ENCODE results near the gene RNF112. TPM values are rescaled to one million over a fixed set of nuclear protein-coding genes. Genes with fewer than 3 reads are reported as not detected.

RNF112 gene
- total and polyA plus RNA-seq, 12 donors: 0.64 to 8.1 (median 1.1) TPM

DNA sequence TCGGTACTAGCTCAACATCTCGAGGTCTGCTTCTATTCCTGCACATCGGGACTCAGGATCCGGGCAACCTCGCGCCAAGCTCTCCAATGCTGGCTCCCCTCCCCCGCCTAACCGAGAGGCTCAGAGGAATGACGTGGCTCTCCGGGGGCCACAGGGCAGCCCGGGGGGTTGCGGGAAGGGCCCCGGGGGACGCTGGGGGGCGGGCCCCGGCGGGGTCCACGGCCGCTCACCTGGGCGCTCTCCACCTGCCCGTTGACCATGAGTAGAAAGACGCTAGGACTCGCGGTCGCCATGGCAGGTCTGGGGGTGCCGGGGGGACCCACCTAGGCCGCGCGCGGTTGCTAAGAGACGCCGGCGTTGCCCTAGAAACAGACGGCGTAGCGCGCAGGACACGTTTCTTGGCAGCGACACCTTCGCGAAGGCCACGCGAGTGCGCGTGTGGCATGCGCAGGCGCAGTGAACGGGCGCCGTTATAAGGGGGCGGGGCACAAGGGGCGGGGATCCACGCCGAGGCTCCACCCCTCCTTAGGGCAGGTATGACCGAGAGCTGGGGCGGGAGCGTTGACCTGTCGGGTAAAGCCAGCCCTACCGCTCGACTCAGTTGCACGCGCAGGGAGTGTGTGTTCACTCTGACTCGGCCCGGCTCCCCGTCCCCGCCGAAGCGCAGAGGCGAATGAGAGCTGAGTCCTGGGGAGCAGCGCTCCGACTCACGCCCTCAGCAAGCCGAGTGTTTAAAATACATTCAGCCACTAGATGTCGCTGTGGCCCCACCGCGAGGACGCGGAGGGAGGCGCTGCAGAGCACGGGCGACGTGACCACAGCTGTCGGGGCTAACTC is 48.5 kb upstream of the RNF112 start, which contains the start of gene B9D1:
B9D1 (minus strand) TSS at position 447 of the 837 bp plus-strand sequence; CDS start at position 293, 154 bp downstream.
- Histone ChIP-seq H3K36me3 (peaks cover 0 to under 1% (median 0%) of the 10 kb centered on the region in 9 donors), H3K27ac (peak within 1 kb of the TSS in 9 of 10 donors; percentile 67 to 82 (median 72)), H3K4me1 (peaks cover 0 to 16% (median 10%) of the 10 kb centered on the region in 9 donors), H3K27me3 (no peaks in the 10 kb centered on the region), H3K9me3 (no peaks in the 10 kb centered on the region), H3K4me3 (peak within 1 kb of the TSS; percentile 48 to 90 (median 76))
- peak; percentile 89 to 94 for DNase-seq
- ATAC-seq: peak; percentile 94 to 98 (median 96)
- intact Hi-C loops (cut with DNase I): loop anchor here (1.0 to 10.0 kb wide), 10 partner anchors 40 to 405 kb away; no protein-coding TSS in a partner anchor
- TF ChIP-seq, protein P1, sequence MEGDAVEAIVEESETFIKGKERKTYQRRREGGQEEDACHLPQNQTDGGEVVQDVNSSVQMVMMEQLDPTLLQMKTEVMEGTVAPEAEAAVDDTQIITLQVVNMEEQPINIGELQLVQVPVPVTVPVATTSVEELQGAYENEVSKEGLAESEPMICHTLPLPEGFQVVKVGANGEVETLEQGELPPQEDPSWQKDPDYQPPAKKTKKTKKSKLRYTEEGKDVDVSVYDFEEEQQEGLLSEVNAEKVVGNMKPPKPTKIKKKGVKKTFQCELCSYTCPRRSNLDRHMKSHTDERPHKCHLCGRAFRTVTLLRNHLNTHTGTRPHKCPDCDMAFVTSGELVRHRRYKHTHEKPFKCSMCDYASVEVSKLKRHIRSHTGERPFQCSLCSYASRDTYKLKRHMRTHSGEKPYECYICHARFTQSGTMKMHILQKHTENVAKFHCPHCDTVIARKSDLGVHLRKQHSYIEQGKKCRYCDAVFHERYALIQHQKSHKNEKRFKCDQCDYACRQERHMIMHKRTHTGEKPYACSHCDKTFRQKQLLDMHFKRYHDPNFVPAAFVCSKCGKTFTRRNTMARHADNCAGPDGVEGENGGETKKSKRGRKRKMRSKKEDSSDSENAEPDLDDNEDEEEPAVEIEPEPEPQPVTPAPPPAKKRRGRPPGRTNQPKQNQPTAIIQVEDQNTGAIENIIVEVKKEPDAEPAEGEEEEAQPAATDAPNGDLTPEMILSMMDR (IDR thresholded peaks at IDR 0.05): peak; percentile 96 to 100 (median 99)
- WGBS, 2 donors: 1% methylated on average over 83 of the region's 83 CpGs

DNA sequence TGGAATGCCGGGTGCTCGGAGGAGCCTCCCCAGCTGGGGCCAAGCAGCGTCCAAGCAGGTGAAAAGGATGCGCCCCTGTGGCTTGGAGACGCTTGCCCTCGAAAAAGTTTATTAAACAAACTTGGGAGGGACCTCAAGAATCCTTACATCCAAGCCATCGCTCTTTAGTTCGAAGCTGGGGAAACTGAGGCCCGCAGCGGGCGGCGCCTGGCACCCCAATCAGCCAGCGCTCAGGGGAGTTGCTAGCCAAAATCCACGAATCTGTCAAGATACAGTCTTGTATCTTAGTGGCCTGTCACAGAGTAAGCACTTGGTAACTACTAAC is 48.0 kb upstream of the RNF112 start:
- intact Hi-C loops (cut with DNase I): loop anchor here (1.0 to 10.0 kb wide), 10 partner anchors 41 to 404 kb away; no protein-coding TSS in a partner anchor
- TF ChIP-seq, protein P1 (IDR thresholded peaks at IDR 0.05): peak in 3 of 9 donors; percentile 6 to 44 (median 44)
- no peaks in the 10 kb centered on the region for H3K27me3 ChIP-seq
- 27 to 28% methylated on average over 14 of the region's 14 CpGs for WGBS, 2 donors
- DNase-seq: no peak
- H3K27ac ChIP-seq: peak overlapping the region in 8 of 10 donors; percentile 67 to 82 (median 72)
- no peaks in the 10 kb centered on the region for H3K9me3 ChIP-seq
- peak overlapping the region in 9 of 10 donors; percentile 48 to 89 (median 73) for H3K4me3 ChIP-seq
- H3K36me3 ChIP-seq: no peaks in the 10 kb centered on the region
- no peak for ATAC-seq
- H3K4me1 ChIP-seq: peaks cover 0 to 21% (median 10%) of the 10 kb centered on the region in 9 donors

DNA sequence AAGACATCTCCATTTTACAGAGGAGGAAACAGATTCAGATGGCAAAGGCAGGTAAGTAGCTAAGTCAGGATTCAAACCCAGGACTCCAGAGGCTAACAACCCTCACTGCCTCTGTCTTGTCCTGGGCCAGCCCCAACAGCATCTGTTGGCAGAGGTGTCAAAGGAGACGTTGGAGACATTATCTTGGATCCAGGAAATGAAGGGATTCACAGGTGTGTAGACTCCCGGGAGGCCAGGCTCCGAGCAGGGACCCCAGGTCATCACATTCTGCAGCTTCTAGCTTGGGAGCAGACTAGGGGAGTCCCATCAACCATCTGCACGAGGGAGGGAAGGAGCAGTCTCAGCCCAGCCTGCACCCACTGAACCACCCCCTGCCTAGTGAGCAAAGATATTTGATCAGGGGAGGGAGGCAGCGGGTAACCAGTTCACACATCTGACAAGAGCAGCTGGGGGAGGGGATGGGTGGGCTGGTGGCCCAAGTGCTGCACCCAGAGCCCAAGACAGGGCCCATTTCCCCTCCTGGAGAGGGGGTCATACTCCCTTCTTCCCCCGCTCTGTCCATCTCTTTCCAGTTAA is 47.5 kb upstream of the RNF112 start:
- Histone ChIP-seq H3K4me1 (peaks cover 0 to 25% (median 10%) of the 10 kb centered on the region in 9 donors), H3K4me3 (no peak overlapping the region), H3K27ac (no peak overlapping the region), H3K9me3 (no peaks in the 10 kb centered on the region), H3K27me3 (no peaks in the 10 kb centered on the region), H3K36me3 (no peaks in the 10 kb centered on the region)
- intact Hi-C loops (cut with DNase I): loop anchor here (1.0 to 10.0 kb wide), 10 partner anchors 41 to 404 kb away; no protein-coding TSS in a partner anchor
- TF ChIP-seq, protein P1 (IDR thresholded peaks at IDR 0.05): no peak
- DNase-seq (no peak), ATAC-seq (no peak)
- WGBS, 2 donors: 56 to 62% methylated on average over 6 of the region's 6 CpGs

Data from heart right ventricle (tissue), 16 donors.